Neural cell (in vitro differentiated cells): ENCODE measurements around the gene FAM168A. TPM values are rescaled to one million over a fixed set of nuclear protein-coding genes. Genes with fewer than 3 reads are reported as not detected.

Experiments
- H2AFZ ChIP-seq: fragments of 200-600, 300-800 bp; sonication (generic), shearing (Covaris generic); 2 replicates; pipeline ENCODE4 v1.6.0; 2014; ENCODE audit warnings: low read depth, mild to moderate bottlenecking, antibody characterized with exemption, low read length, moderate library complexity
- H3F3A ChIP-seq: fragments of 200-600 bp; shearing (Covaris generic); 2 replicates; pipeline ENCODE4 v1.6.1; 2016; ENCODE audit warnings: mild to moderate bottlenecking, moderate library complexity, mixed read lengths, antibody characterized with exemption, low read length; ENCODE audit not compliant: insufficient read depth, poor library complexity, severe bottlenecking
- H3K27ac ChIP-seq: fragments of 200-600, 300-800 bp; sonication (generic), shearing (Covaris generic); 2 replicates; pipeline ENCODE4 v1.5.1; 2014; ENCODE audit warnings: mild to moderate bottlenecking, low read length, moderate library complexity
- H3K27me3 ChIP-seq: fragments of 300-800, 200-600 bp; sonication (generic), shearing (Covaris generic); 2 replicates; pipeline ENCODE4 v1.6.0; 2014; ENCODE audit warnings: mild to moderate bottlenecking, low read depth, low read length, moderate library complexity; ENCODE audit not compliant: insufficient read depth
- H3K36me3 ChIP-seq: fragments of 300-800, 200-600 bp; sonication (generic), shearing (Covaris generic); 2 replicates; pipeline ENCODE4 v1.5.1; 2014; ENCODE audit warnings: mild to moderate bottlenecking, antibody characterized with exemption, low read length, moderate library complexity; ENCODE audit not compliant: insufficient read depth
- H3K4me2 ChIP-seq: fragments of 300-800, 200-600 bp; sonication (generic), shearing (Covaris generic); 2 replicates; pipeline ENCODE4 v1.6.0; 2014; ENCODE audit warnings: mild to moderate bottlenecking, low read length
- H3K4me3 ChIP-seq: fragments of 300-800, 200-600 bp; sonication (generic), shearing (Covaris generic); 2 replicates; pipeline ENCODE4 v1.5.1; 2014; ENCODE audit warnings: mild to moderate bottlenecking, low read length, moderate library complexity
- H3K79me2 ChIP-seq: fragments of 200-600 bp; shearing (Covaris generic); replicated peaks from 2 replicates; pipeline ENCODE4 v1.6.0; 2014; ENCODE audit warnings: mild to moderate bottlenecking, low read length, moderate library complexity; ENCODE audit not compliant: insufficient read depth
- H3K9ac ChIP-seq: fragments of 300-800, 200-600 bp; sonication (generic), shearing (Covaris generic); 2 replicates; pipeline ENCODE4 v1.6.1; 2016; ENCODE audit warnings: mild to moderate bottlenecking, low read length, mixed read lengths
- H3K9me2 ChIP-seq: fragments of 200-600 bp; shearing (Covaris generic); 2 replicates; pipeline ENCODE4 v1.6.1; 2016; ENCODE audit warnings: mild to moderate bottlenecking, low read length, mixed read lengths; ENCODE audit not compliant: insufficient read depth
- H3K9me3 ChIP-seq: fragments of 200-600, 300-800 bp; sonication (generic), shearing (Covaris generic); 2 replicates; pipeline ENCODE4 v1.6.1; 2016; ENCODE audit warnings: mild to moderate bottlenecking, mixed run types, low read length, moderate library complexity, mixed read lengths
- H4K20me1 ChIP-seq: fragments of 200-600 bp; shearing (Covaris generic); 2 replicates; pipeline ENCODE4 v1.6.1; 2016; ENCODE audit warnings: mild to moderate bottlenecking, mixed run types; ENCODE audit not compliant: insufficient read depth
- EP300 ChIP-seq: fragments of 450-650 bp; conservative IDR thresholded peaks from 2 replicates; pipeline ENCODE4 v1.6.1; 2014; ENCODE audit warnings: antibody characterized with exemption, mild to moderate bottlenecking, moderate library complexity; ENCODE audit not compliant: poor library complexity, severe bottlenecking
- EZH2 ChIP-seq: fragments of 200-600, 300-800 bp; shearing (Covaris generic), sonication (generic); IDR thresholded peaks from 2 replicates; pipeline ENCODE4 v1.6.1; 2014; ENCODE audit warnings: antibody characterized with exemption, low read length, borderline replicate concordance, mild to moderate bottlenecking; ENCODE audit not compliant: insufficient read depth, poor library complexity, severe bottlenecking
- MXI1 ChIP-seq: fragments of 450-650 bp; conservative IDR thresholded peaks from 2 replicates; pipeline ENCODE4 v1.6.1; 2014; ENCODE audit warnings: antibody characterized with exemption, mild to moderate bottlenecking; ENCODE audit not compliant: poor library complexity, severe bottlenecking
- POLR2AphosphoS5 ChIP-seq: IDR thresholded peaks from 2 replicates; pipeline ENCODE4 v1.6.1; 2012
- RAD21 ChIP-seq: fragments of 450-650 bp; conservative IDR thresholded peaks from 2 replicates; pipeline ENCODE4 v1.6.1; 2014; ENCODE audit warnings: antibody characterized with exemption, mild to moderate bottlenecking, moderate library complexity
- SMC3 ChIP-seq: fragments of 450-650 bp; conservative IDR thresholded peaks from 2 replicates; pipeline ENCODE4 v1.6.1; 2014; ENCODE audit warnings: antibody characterized with exemption, mild to moderate bottlenecking, moderate library complexity; ENCODE audit not compliant: poor library complexity
- TAF1 ChIP-seq: IDR thresholded peaks from 2 replicates; pipeline ENCODE4 v1.6.1; 2012; ENCODE audit warnings: low read depth
- polyA plus RNA-seq: library from polyadenylated mRNA; depleted of rRNA; stranded (reverse); fragments of >200 nt; gene quantifications from 2 replicates; pipeline ENCODE4 v1.2.3, GENCODE V29; 2014
- TF ChIP-seq, protein P1 (sequence below): fragments of 450-650 bp; IDR thresholded peaks from 2 replicates; pipeline ENCODE4 v1.5.1; 2014; ENCODE audit warnings: antibody characterized with exemption, mild to moderate bottlenecking, moderate library complexity; ENCODE audit not compliant: poor library complexity, severe bottlenecking
- TF ChIP-seq, protein P2 (sequence below): IDR thresholded peaks from 2 replicates; pipeline ENCODE4 v1.6.1; 2012; ENCODE audit warnings: borderline replicate concordance

Gene FAM168A
- polyA plus RNA-seq, 1 donor from 2014 or later: 67.3 TPM

DNA sequence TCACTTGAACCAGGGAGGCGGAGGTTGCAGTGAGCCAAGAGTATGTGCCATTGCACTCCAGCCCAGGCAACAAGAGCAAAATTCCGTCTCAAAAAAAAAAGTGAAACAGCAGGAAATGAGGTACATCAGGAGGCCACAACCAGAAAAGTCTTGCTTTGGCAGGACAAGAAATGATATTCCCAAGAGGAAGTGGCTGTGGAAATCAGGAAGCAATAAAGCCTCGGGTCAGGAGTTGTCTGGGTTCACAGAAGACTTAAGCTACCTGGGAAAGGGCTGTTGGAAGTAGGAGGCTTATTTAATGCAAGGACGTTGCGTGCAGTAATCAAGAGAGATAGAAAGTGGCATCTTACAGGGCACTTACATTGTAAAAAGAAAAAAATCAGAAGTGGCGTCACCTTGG is 231.0 kb downstream of the FAM168A start:
- Histone ChIP-seq H3F3A (no peaks in the 10 kb centered on the region), H3K27me3 (no peaks in the 10 kb centered on the region), H4K20me1 (no peaks in the 10 kb centered on the region), H3K9me3 (no peaks in the 10 kb centered on the region), H3K27ac (no peak overlapping the region), H2AFZ (no peak overlapping the region), H3K9ac (no peak overlapping the region), H3K36me3 (no peaks in the 10 kb centered on the region), H3K4me3 (no peak overlapping the region), H3K9me2 (no peaks in the 10 kb centered on the region), H3K4me2 (no peak overlapping the region), H3K79me2 (no peaks in the 10 kb centered on the region)
- TF ChIP-seq, protein P1, sequence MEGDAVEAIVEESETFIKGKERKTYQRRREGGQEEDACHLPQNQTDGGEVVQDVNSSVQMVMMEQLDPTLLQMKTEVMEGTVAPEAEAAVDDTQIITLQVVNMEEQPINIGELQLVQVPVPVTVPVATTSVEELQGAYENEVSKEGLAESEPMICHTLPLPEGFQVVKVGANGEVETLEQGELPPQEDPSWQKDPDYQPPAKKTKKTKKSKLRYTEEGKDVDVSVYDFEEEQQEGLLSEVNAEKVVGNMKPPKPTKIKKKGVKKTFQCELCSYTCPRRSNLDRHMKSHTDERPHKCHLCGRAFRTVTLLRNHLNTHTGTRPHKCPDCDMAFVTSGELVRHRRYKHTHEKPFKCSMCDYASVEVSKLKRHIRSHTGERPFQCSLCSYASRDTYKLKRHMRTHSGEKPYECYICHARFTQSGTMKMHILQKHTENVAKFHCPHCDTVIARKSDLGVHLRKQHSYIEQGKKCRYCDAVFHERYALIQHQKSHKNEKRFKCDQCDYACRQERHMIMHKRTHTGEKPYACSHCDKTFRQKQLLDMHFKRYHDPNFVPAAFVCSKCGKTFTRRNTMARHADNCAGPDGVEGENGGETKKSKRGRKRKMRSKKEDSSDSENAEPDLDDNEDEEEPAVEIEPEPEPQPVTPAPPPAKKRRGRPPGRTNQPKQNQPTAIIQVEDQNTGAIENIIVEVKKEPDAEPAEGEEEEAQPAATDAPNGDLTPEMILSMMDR: no peak
- no peak for TF ChIP-seq TAF1
- TF ChIP-seq SMC3: no peak
- no peak for TF ChIP-seq EP300
- TF ChIP-seq, protein P2, sequence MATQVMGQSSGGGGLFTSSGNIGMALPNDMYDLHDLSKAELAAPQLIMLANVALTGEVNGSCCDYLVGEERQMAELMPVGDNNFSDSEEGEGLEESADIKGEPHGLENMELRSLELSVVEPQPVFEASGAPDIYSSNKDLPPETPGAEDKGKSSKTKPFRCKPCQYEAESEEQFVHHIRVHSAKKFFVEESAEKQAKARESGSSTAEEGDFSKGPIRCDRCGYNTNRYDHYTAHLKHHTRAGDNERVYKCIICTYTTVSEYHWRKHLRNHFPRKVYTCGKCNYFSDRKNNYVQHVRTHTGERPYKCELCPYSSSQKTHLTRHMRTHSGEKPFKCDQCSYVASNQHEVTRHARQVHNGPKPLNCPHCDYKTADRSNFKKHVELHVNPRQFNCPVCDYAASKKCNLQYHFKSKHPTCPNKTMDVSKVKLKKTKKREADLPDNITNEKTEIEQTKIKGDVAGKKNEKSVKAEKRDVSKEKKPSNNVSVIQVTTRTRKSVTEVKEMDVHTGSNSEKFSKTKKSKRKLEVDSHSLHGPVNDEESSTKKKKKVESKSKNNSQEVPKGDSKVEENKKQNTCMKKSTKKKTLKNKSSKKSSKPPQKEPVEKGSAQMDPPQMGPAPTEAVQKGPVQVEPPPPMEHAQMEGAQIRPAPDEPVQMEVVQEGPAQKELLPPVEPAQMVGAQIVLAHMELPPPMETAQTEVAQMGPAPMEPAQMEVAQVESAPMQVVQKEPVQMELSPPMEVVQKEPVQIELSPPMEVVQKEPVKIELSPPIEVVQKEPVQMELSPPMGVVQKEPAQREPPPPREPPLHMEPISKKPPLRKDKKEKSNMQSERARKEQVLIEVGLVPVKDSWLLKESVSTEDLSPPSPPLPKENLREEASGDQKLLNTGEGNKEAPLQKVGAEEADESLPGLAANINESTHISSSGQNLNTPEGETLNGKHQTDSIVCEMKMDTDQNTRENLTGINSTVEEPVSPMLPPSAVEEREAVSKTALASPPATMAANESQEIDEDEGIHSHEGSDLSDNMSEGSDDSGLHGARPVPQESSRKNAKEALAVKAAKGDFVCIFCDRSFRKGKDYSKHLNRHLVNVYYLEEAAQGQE: no peak
- TF ChIP-seq RAD21: no peak
- no peak for TF ChIP-seq EZH2
- TF ChIP-seq MXI1: no peak
- no peak for TF ChIP-seq POLR2AphosphoS5

DNA sequence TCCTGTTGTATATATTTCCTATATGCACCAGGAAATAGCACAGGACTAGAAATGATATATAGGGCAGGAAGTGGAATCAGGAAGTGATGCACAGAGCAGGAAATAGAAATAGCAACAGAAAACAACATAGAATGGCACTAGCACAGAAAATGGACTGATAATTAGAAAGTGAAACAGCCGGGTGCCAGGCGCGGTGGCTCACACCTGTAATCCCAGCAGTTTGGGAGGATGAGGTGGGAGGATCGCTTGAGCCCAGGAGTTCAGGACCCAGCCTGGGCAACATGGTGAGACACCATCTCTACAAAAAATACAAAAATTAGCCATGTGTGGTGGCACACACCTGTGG is 231.7 kb downstream of the FAM168A start:
- Histone ChIP-seq H3K79me2 (no peaks in the 10 kb centered on the region), H3K27ac (no peak overlapping the region), H3K9me2 (no peaks in the 10 kb centered on the region), H4K20me1 (no peaks in the 10 kb centered on the region), H3K4me3 (no peak overlapping the region), H3K9ac (no peak overlapping the region), H3K36me3 (no peaks in the 10 kb centered on the region), H3K4me2 (no peak overlapping the region), H3F3A (no peaks in the 10 kb centered on the region), H2AFZ (no peak overlapping the region), H3K9me3 (no peaks in the 10 kb centered on the region), H3K27me3 (no peaks in the 10 kb centered on the region)
- TF ChIP-seq TAF1: no peak
- TF ChIP-seq EZH2: no peak
- TF ChIP-seq, protein P1: no peak
- TF ChIP-seq MXI1: no peak
- no peak for TF ChIP-seq RAD21
- no peak for TF ChIP-seq EP300
- TF ChIP-seq POLR2AphosphoS5: no peak
- TF ChIP-seq, protein P2: no peak
- TF ChIP-seq SMC3: no peak
